Adrenal gland (tissue), 5 donors: ENCODE results near the gene NPC1.

ENCODE experiments used
- CTCF ChIP-seq, 6 experiments: fragments of 450-650 bp in 4 of 6; fragments of 200-600 bp in 2 of 6; sonication (generic) in 1 of 6; IDR thresholded peaks; 1 replicate in 5 of 6; 2 replicates in 1 of 6; pipeline versions ENCODE4 v1.5.1 to v1.8.0; 2016 to 2021; ENCODE audit warnings: antibody characterized with exemption in 6 of 6, mild to moderate bottlenecking in 2 of 6, moderate library complexity in 1 of 6
- POLR2A ChIP-seq, 2 donors: fragments of 450-650 bp; IDR thresholded peaks; one replicate each; pipeline ENCODE4 v1.6.1; 2017; ENCODE audit warnings: antibody characterized with exemption in 2 of 2, mild to moderate bottlenecking in 2 of 2, moderate library complexity in 1 of 2
- donor health status: DM: no; HTN: no; CAD: no.

GRCh38 chr18:23502516-23503037, 83.7 kb downstream of the NPC1 start:
- TF ChIP-seq CTCF (IDR thresholded peaks at IDR 0.05) (no peak), POLR2A (IDR thresholded peaks at IDR 0.05) (no peak)
